Activated gamma-delta T cell treated with anti-CD3 and anti-CD28 coated beads, Interleukin-2, amount 50 U/mL, for 16 hours (primary cell): ENCODE measurements around the gene CFB.
"Not testable (repeated sequence)": the region's sequence is repeated elsewhere in the genome, so short reads cannot be mapped to it uniquely, and the experiment has no call there.

Source experiments
- DNase-seq: peaks from one replicate; pipeline ENCODE4 v3.0.0-alpha.2; 2020; ENCODE audit warnings: low read depth

The CFB gene

GRCh38 chr6:31971279-31971992, 25.5 kb downstream of the CFB start:
- no peak for DNase-seq

DNA sequence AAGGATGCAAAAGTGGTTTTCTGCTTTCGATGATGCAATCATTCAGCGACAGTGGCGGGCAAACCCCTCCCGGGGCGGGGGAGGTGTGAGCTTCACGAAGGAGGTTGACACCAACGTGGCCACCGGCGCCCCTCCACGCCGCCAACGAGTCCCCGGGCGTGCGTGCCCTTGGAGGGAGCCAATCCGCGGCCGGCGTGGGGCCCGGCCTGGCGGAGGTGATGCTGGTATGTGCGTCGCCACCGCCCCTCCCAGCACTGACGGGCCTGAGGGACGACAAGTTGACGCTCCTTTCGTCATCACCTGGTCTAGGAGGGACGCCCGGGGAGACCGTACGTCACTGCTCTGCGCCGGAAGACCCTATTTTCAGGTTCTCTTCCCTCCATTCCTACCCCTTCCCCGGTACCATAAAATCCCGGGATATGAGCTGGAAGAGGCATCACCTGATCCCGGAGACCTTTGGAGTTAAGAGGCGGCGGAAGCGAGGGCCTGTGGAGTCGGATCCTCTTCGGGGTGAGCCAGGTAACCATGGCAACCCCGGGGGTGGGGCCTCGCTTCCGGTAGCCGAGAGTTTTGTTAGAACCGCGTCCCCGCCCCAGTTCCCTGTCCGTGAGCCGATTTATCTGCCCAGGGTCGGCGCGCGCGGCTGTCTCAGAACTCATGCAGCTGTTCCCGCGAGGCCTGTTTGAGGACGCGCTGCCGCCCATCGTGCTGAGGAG, 26.3 kb downstream of the CFB start, which contains the start of gene DXO:
DXO (minus strand) TSS at position 146 of the 716 bp plus-strand sequence. CDS start 463 bp downstream, outside the sequence.
- DNase-seq: peak; percentile 96

DNA sequence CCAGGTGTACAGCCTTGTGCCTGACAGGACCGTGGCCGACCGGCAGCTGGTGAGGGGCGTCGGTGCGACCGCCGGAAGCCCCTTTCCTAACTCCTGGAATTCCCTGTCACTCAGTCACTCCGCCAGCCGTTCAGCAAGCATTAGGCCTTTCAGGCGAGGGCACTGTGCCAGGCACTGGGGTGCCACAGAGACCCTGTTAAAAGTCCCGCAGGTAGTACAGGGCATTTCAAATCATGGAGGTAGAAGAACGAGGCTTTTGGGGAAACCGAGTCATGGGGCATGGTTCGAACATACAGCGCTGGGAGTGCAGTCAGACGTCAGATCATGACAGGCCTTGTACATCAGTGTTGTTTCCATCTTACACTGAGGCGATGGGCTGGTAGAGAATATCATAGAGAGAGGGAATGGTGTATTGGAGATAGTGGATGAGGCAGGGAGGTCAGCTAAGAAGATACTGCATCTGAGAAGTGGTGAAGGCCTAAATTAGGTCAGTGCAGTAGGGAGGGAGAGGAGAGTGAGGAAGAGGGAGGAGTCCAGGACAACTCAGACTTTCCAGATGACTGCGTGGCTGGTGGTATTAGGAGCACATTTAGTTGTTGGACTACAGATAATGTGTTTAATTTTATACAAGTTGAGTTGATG, 26.9 kb downstream of the CFB start:
- no peak for DNase-seq

DNA sequence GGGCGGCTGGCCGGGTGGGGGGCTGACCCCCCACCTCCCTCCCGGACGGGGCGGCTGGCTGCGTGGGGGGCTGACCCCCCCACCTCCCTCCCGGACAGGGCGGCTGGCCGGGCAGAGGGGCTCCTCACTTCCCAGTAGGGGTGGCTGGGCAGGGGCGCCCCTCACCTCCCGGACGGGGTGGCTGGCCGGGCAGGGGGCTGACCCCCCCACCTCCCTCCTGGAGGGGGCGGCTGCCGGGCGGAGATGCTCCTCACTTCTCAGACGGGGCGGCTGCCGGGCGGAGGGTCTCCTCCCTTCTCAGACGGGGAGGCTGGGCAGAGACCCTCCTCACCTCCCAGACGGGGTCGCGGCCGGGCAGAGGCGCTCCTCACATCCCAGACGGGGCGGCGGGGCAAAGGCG, 30.2 kb downstream of the CFB start:
- not testable (repeated sequence) for DNase-seq

DNA sequence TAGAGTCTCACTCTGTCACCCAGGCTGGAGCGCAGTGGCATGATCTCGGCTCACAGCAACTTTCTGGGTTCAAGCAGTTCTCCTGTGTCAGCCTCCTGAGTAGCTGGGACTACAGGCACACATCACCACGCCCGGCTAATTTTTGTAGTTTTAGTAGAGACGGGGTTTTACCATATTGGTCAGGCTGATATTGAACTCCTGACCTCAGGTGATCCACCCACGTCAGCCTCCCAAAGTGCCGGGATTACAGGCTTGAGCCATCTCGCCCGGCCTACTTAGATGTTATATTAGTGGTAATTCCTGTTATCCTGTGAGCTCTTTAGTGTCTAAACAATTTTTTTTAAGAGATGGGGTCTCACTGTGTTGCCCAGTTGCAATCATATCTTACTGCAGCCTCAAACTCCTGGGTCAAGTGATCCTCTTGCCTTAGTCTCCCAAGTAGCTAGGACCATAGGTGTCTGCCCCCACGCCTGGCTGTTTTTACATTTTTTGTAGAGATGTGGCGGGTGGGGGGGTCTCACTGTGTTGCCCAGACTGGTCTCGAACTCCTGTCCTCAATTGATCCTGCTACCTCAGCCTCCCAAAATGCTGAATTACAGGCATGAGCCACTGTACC, 32.0 kb downstream of the CFB start:
- no peak for DNase-seq

DNA sequence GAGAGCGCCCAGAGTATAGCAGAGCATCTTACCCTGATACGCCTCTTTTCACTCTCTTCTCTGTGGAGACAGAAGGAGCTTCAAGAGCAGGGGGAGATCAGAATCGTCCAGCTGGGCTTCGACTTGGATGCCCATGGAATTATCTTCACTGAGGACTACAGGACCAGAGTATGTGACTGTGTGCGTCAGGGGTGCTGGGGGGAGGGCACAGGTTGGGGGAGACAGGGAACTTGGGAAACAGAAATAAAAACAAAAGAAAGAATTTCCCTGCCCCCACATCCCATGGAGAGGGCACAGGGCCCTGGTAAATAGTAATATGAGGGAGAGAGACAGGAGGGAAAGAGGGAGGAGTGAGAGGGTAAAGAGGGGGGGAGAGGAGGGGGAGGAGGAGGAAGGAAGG, 32.9 kb downstream of the CFB start:
- DNase-seq: no peak

GRCh38 chr6:31979238-31979898, 33.5 kb downstream of the CFB start:
- DNase-seq: no peak

- DNase-seq: not testable (repeated sequence)
These were observed 34.4 kb downstream of the CFB start for GRCh38 chr6:31980195-31980876.

- DNase-seq: not testable (repeated sequence)
These were observed 35.1 kb downstream of the CFB start for GRCh38 chr6:31980998-31981397.

DNA sequence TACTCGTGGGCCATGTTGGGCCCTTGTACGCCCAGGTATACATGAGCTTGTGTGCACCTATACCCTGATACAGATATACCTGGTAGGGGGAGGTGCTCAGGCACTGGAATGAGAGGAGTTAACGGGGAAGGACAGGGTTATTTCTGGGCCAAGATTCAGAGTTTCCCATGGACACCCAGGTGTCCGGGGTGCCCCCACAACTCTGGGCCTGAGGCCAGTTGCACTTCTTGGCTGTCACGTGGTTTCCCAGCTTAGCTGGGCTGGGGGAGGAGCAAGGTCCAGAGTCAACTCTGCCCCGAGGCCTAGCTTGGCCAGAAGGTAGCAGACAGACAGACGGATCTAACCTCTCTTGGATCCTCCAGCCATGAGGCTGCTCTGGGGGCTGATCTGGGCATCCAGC, 35.8 kb downstream of the CFB start, which contains the start of gene C4A:
C4A (plus strand) TSS at position 314 of the 400 bp plus-strand sequence; CDS start at position 365, 51 bp downstream.
- DNase-seq: not testable (repeated sequence)

GRCh38 chr6:31989363-31989762, 43.5 kb downstream of the CFB start:
- DNase-seq: not testable (repeated sequence)

DNA sequence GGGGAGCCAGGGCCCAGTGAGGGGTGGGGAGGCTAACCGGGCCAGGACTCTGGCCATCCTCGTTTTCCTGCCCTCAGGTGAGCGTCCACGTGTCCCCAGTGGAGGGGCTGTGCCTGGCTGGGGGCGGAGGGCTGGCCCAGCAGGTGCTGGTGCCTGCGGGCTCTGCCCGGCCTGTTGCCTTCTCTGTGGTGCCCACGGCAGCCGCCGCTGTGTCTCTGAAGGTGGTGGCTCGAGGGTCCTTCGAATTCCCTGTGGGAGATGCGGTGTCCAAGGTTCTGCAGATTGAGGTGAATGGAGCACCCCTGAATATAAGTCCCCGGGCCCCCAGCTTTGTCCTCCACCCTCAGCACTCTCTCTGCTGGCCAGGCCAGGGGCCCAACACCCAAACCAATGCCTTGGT, 48.5 kb downstream of the CFB start:
- not testable (repeated sequence) for DNase-seq

GRCh38 chr6:31996385-31996784, 50.5 kb downstream of the CFB start:
- not testable (repeated sequence) for DNase-seq
